Naive thymus-derived CD4-positive, alpha-beta T cell (primary cell): Measurements from ENCODE around the gene KDM4C. TPM values are rescaled to one million over a fixed set of nuclear protein-coding genes. Genes with fewer than 3 reads are reported as not detected.

ENCODE experiments used
- ATAC-seq: fragments of 150-1000 bp; cut with Tn5 transposase; 2 replicates; pipeline ENCODE4 v1.10.0; 2021; ENCODE audit warnings: mild to moderate bottlenecking, moderate library complexity
- CTCF ChIA-PET: fragments of 350-600 bp; sonication (Branson Sonifier 250); formaldehyde crosslinking; loops from one replicate; lab custom pipeline; 2021; ENCODE audit warnings: antibody characterized with exemption; lab: Charles Lee
- POLR2A ChIA-PET: fragments of 350-600 bp; sonication (Branson Sonifier 250); formaldehyde crosslinking; loops from one replicate; lab custom pipeline; 2021; ENCODE audit warnings: antibody characterized with exemption, inconsistent platforms; lab: Charles Lee
- DNase-seq, 9 donors: peaks; one replicate each; pipeline versions ENCODE4 v3.0.0 to v3.0.0-alpha.2; 2020 to 2022; ENCODE audit warnings: mixed read lengths in 1 of 9
- H3K27ac ChIP-seq: one replicate; pipeline ENCODE4 v1.7.0; 2013; ENCODE audit warnings: mild to moderate bottlenecking, low read depth, low read length, moderate library complexity
- H3K27me3 ChIP-seq, 2 donors: one replicate each; pipeline ENCODE4 v1.7.0; 2013; ENCODE audit warnings: low read length in 2 of 2, mild to moderate bottlenecking in 2 of 2, moderate library complexity in 2 of 2; ENCODE audit not compliant: control insufficient read depth in 2 of 2, insufficient read depth in 2 of 2
- H3K36me3 ChIP-seq, 3 experiments: 1 replicate in 2 of 3; 2 replicates in 1 of 3; pipeline ENCODE4 v1.7.0; 2013; ENCODE audit warnings: low read length in 3 of 3, mild to moderate bottlenecking in 3 of 3, moderate library complexity in 1 of 3; ENCODE audit not compliant: insufficient read depth in 3 of 3, control insufficient read depth in 2 of 3
- H3K4me1 ChIP-seq, 2 donors: one replicate each; pipeline ENCODE4 v1.7.0; 2013; ENCODE audit warnings: low read length in 2 of 2, mild to moderate bottlenecking in 2 of 2, moderate library complexity in 1 of 2; ENCODE audit not compliant: control insufficient read depth in 2 of 2, insufficient read depth in 2 of 2
- H3K4me3 ChIP-seq: 2 replicates; pipeline ENCODE4 v1.7.0; 2013; ENCODE audit warnings: mild to moderate bottlenecking, low read length
- H3K9me3 ChIP-seq, 3 experiments: 1 replicate in 2 of 3; 2 replicates in 1 of 3; pipeline ENCODE4 v1.7.0; 2013; ENCODE audit warnings: low read length in 3 of 3; ENCODE audit not compliant: control insufficient read depth in 2 of 3
- H3K27ac Mint-ChIP-seq, 9 donors: one replicate each; pipeline ENCODE4 v1.8.0; 2020 to 2022; ENCODE audit warnings: mixed read lengths in 9 of 9, mild to moderate bottlenecking in 8 of 9, moderate library complexity in 5 of 9, inconsistent platforms in 2 of 9
- H3K27me3 Mint-ChIP-seq, 5 donors: one replicate each; pipeline ENCODE4 v1.8.0; 2021 to 2022; ENCODE audit warnings: mixed read lengths in 5 of 5, mild to moderate bottlenecking in 1 of 5
- H3K36me3 Mint-ChIP-seq, 5 donors: one replicate each; pipeline ENCODE4 v1.8.0; 2020 to 2022; ENCODE audit warnings: mixed read lengths in 5 of 5, mild to moderate bottlenecking in 3 of 5, inconsistent platforms in 1 of 5
- H3K4me1 Mint-ChIP-seq, 7 donors: one replicate each; pipeline ENCODE4 v1.8.0; 2020 to 2022; ENCODE audit warnings: mixed read lengths in 7 of 7, mild to moderate bottlenecking in 3 of 7, inconsistent platforms in 1 of 7
- H3K4me3 Mint-ChIP-seq, 10 donors: one replicate each; pipeline ENCODE4 v1.8.0; 2020 to 2022; ENCODE audit warnings: mild to moderate bottlenecking in 10 of 10, mixed read lengths in 10 of 10, moderate library complexity in 6 of 10, inconsistent platforms in 2 of 10
- H3K9me3 Mint-ChIP-seq, 11 donors: one replicate each; pipeline ENCODE4 v1.8.0; 2020 to 2022; ENCODE audit warnings: mixed read lengths in 11 of 11, mild to moderate bottlenecking in 4 of 11, inconsistent platforms in 1 of 11, moderate library complexity in 1 of 11
- intact Hi-C, 2 donors: fragments of 100-400 bp; cut with micrococcal nuclease; formaldehyde crosslinking; loops; one replicate each; pipeline ENCODE4 v1.15.1; 2023
- polyA plus RNA-seq, 2 donors: library from polyadenylated mRNA; unstranded; fragments of 300-500 nt; fragmentation: Illumina TruSeq; gene quantifications; one replicate each; pipeline ENCODE4 v1.2.3, GENCODE V29; 2021
- total RNA-seq, 6 experiments: library from RNA in 5 of 6; stranded (reverse) in 5 of 6; gene quantifications; 1 replicate in 5 of 6; 2 replicates in 1 of 6; pipeline ENCODE4 v1.2.3 and lab custom pipeline; 2021 to 2026

The KDM4C gene
- total and polyA plus RNA-seq, 7 experiments from 2014 or later: 38.5 to 100 (median 91.3) TPM

DNA sequence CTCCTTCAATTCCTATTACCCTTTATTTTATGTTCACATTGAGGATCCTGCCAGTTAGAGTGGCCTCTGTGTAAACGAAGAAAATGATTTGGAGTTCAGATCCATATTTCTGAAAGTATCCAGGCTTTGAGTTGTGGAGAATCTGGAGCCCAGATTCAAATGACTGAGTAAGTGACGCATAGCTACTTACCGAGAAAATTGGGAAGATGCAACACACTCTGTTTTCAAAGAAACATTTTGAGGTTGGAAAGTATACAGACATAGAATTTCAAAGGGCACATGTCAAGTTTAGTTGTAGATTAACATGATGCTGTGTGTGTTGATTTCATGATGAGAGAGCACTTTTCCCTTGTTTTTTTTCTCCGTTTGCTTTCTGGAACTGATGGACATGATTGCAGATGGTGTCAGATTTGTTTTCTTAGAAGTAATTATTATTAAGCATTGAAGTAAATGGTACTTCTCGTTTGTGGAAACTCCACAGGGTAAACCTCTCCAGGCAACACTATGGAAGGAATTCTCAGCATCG is 148.1 kb downstream of the KDM4C start:
- Histone ChIP-seq H3K4me1 (no peaks in the 10 kb centered on the region), H3K27ac (no peak overlapping the region), H3K36me3 (no peaks in the 10 kb centered on the region), H3K27me3 (no peaks in the 10 kb centered on the region), H3K9me3 (no peaks in the 10 kb centered on the region), H3K4me3 (no peak overlapping the region)
- no peak overlapping the region for H3K4me3 Mint-ChIP-seq
- peak overlapping the region in 1 of 9 donors; percentile 45 for H3K27ac Mint-ChIP-seq
- ATAC-seq (no peak), DNase-seq (no peak)
- peaks cover 14 to 42% (median 24%) of the 10 kb centered on the region in 7 donors for H3K4me1 Mint-ChIP-seq
- peaks cover 0 to 2% (median 0%) of the 10 kb centered on the region in 11 donors for H3K9me3 Mint-ChIP-seq
- intact Hi-C loops: no loop called here
- ChIA-PET POLR2A (no interaction called here), CTCF (no interaction called here)
- peaks cover 0 to 28% (median 9%) of the 10 kb centered on the region in 5 donors for H3K36me3 Mint-ChIP-seq
- no peaks in the 10 kb centered on the region for H3K27me3 Mint-ChIP-seq

DNA sequence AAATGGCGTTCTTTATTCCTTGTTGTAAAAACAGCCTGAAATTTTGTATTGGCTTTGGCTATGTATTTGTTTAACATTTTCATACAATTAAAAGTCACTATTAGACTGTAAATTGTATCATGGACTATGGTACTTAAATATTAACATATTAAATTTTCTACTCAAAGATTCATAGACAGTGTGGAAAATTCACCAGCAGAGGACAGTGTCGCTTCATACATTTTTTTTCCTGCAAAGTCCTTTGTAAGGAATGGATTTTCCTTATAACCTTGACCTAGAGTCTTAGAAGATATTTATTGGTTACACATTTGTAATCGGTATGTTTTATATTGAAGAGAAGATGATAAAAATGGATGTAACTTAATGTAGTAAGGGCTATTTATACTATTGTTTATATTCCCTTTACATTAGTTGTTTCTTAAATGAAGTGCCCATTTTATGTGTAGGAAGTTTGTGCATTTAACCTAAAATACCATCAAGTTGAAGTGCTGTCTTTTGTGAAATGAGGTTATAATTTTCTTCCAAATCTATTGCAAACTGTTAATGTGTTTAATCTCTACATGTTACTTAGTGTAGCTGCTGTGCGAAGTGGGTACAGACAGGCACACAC is 150.1 kb downstream of the KDM4C start:
- peaks cover 0 to 2% (median 0%) of the 10 kb centered on the region in 11 donors for H3K9me3 Mint-ChIP-seq
- no peaks in the 10 kb centered on the region for H3K27me3 Mint-ChIP-seq
- Histone ChIP-seq H3K4me3 (no peak overlapping the region), H3K4me1 (no peaks in the 10 kb centered on the region), H3K27ac (no peak overlapping the region), H3K9me3 (no peaks in the 10 kb centered on the region), H3K36me3 (no peaks in the 10 kb centered on the region), H3K27me3 (no peaks in the 10 kb centered on the region)
- intact Hi-C loops: no loop called here
- peaks cover 0 to 15% (median 0%) of the 10 kb centered on the region in 5 donors for H3K36me3 Mint-ChIP-seq
- POLR2A ChIA-PET: no interaction called here
- peak overlapping the region in 2 of 9 donors; percentile 1 to 43 for H3K27ac Mint-ChIP-seq
- DNase-seq: no peak
- CTCF ChIA-PET: no interaction called here
- no peak overlapping the region for H3K4me3 Mint-ChIP-seq
- H3K4me1 Mint-ChIP-seq: peaks cover 6 to 42% (median 21%) of the 10 kb centered on the region in 7 donors
- ATAC-seq: no peak

DNA sequence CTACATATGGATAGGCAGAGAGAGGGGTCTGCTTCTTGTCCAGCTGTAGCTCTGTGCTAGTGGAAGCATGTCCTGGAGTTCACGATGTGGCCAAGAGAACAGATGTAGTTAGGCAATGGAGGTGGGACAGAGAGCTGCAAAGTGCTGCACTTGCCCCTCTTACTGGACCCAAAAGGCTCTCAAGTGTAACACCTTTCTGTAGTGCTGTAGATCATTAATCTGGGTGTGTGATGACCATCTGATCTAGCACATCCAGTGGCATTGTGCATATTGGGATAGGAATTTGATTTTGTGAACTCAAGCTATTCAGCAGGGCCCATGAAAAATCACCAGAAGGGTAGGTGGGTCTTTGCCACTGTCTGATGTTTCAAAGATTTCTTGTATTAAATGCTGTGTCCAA is 151.4 kb downstream of the KDM4C start:
- Histone ChIP-seq H3K4me1 (no peaks in the 10 kb centered on the region), H3K4me3 (no peak overlapping the region), H3K27ac (no peak overlapping the region), H3K36me3 (no peaks in the 10 kb centered on the region), H3K27me3 (no peaks in the 10 kb centered on the region), H3K9me3 (no peaks in the 10 kb centered on the region)
- ATAC-seq (no peak), DNase-seq (no peak)
- no peaks in the 10 kb centered on the region for H3K27me3 Mint-ChIP-seq
- H3K36me3 Mint-ChIP-seq: peaks cover 0 to 21% (median 2%) of the 10 kb centered on the region in 5 donors
- H3K4me1 Mint-ChIP-seq: peaks cover 6 to 48% (median 25%) of the 10 kb centered on the region in 7 donors
- H3K27ac Mint-ChIP-seq: peak overlapping the region in 1 of 9 donors; percentile 44
- ChIA-PET POLR2A (interaction anchor here (0.7 to 1.7 kb wide), 2 partner anchors 132 to 152 kb away, joined by 3 to 6 read pairs; partner anchors contain the start of gene KDM4C), CTCF (no interaction called here)
- H3K4me3 Mint-ChIP-seq: no peak overlapping the region
- intact Hi-C loops: no loop called here
- peaks cover 0 to 2% (median 0%) of the 10 kb centered on the region in 11 donors for H3K9me3 Mint-ChIP-seq

DNA sequence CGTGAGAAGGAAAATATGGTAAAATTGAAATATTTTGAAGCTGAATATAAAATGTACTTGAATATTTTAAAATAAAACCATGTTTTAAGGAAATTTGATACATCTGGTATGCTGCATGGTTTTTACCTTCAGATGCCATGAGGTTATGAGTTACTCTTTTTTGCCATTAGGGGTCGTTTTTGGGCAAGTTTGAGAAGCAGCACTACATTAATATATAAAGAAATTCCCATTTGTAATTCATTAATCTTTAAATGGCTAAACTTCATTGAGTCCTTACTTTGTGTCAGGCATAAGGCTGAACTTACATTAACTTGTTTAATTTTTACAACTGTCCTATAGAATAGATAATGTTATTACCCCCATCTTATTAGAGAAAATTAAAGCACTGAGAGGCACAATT is 152.3 kb downstream of the KDM4C start:
- POLR2A ChIA-PET: interaction anchor here (1.7 kb wide), 1 partner anchor 153 kb away, joined by 6 read pairs; the partner anchor contains the start of gene KDM4C
- Histone ChIP-seq H3K27me3 (no peaks in the 10 kb centered on the region), H3K27ac (no peak overlapping the region), H3K36me3 (no peaks in the 10 kb centered on the region), H3K4me3 (no peak overlapping the region), H3K9me3 (no peaks in the 10 kb centered on the region), H3K4me1 (no peaks in the 10 kb centered on the region)
- CTCF ChIA-PET: no interaction called here
- DNase-seq (no peak), ATAC-seq (no peak)
- H3K4me3 Mint-ChIP-seq: no peak overlapping the region
- H3K36me3 Mint-ChIP-seq: peaks cover 0 to 16% (median 0%) of the 10 kb centered on the region in 5 donors
- H3K27ac Mint-ChIP-seq: no peak overlapping the region
- peaks cover 0 to 2% (median 0%) of the 10 kb centered on the region in 11 donors for H3K9me3 Mint-ChIP-seq
- intact Hi-C loops: loop anchor here in 1 of 2 donors (10.0 kb wide), 1 partner anchor 625 kb away; no protein-coding TSS in a partner anchor
- no peaks in the 10 kb centered on the region for H3K27me3 Mint-ChIP-seq
- peaks cover 6 to 52% (median 30%) of the 10 kb centered on the region in 7 donors for H3K4me1 Mint-ChIP-seq

DNA sequence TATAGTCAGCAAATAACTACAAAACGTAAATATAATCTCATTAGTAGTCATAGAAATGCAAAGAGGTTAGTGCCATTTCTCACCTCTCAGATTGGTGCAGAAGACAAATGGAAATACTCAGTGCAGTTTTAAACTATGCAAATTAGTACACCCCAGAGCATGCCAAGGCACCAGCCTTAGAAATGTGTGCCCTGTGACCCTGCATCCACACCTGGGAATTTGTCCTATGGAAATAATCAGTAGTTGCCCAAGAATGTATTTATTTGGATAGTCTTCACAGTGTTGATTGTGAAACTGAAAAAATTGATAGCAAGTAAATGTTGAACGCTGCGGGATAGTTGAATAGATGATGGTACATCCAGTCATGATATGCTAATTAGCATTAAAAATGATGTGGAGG is 152.7 kb downstream of the KDM4C start:
- Histone ChIP-seq H3K9me3 (no peaks in the 10 kb centered on the region), H3K27me3 (no peaks in the 10 kb centered on the region), H3K27ac (no peak overlapping the region), H3K36me3 (no peaks in the 10 kb centered on the region), H3K4me3 (no peak overlapping the region), H3K4me1 (no peaks in the 10 kb centered on the region)
- DNase-seq (no peak), ATAC-seq (no peak)
- ChIA-PET POLR2A (no interaction called here), CTCF (no interaction called here)
- Mint-ChIP-seq H3K9me3 (peaks cover 0 to 2% (median 0%) of the 10 kb centered on the region in 11 donors), H3K27me3 (no peaks in the 10 kb centered on the region), H3K4me1 (peaks cover 6 to 52% (median 33%) of the 10 kb centered on the region in 7 donors), H3K4me3 (no peak overlapping the region), H3K27ac (peak overlapping the region in 1 of 9 donors; percentile 3), H3K36me3 (peaks cover 0 to 20% (median 0%) of the 10 kb centered on the region in 5 donors)
- intact Hi-C loops: loop anchor here in 1 of 2 donors (10.0 kb wide), 1 partner anchor 624 kb away; no protein-coding TSS in a partner anchor

DNA sequence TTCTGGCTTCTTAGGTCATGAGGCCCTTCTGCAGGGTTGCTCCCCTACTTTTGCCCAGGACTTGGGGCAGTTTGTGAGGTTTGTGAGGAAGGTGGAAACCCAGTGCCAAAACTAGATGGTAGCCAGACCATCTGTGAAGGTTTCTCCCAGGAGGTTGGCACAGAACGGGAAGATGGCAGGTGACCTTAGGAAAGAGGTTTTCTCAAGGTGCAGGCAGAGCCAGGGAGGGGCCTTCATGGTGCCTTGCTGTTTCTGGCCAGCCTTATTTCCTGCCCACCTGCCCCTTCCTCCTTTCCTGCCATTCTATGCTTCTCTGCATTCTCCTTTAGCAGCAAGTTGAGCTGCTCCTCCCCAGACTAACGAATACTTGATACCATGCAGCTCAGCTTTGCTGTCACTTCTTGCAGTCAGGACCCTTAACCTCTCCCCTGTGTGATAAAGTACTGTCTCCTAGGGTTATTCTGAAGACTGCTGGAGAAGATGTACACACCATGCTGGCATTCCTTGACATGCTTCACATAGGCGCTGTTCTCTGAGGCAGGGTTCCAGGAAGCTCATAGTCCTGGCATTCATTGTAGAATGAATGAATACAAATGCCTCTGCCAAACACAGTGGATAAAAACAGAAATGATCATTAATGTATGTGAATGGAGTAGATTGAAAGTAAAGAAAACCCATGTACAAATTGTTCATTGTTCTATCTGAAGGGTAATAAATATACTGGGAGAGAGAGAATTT is 154.3 kb downstream of the KDM4C start:
- Mint-ChIP-seq H3K27ac (peak overlapping the region in 1 of 9 donors; percentile 78), H3K4me3 (no peak overlapping the region), H3K36me3 (peaks cover 4 to 33% (median 10%) of the 10 kb centered on the region in 5 donors), H3K4me1 (peaks cover 6 to 61% (median 34%) of the 10 kb centered on the region in 7 donors), H3K27me3 (no peaks in the 10 kb centered on the region), H3K9me3 (peaks cover 0 to 5% (median 0%) of the 10 kb centered on the region in 11 donors)
- Histone ChIP-seq H3K27ac (no peak overlapping the region), H3K9me3 (no peaks in the 10 kb centered on the region), H3K4me3 (no peak overlapping the region), H3K27me3 (no peaks in the 10 kb centered on the region), H3K36me3 (no peaks in the 10 kb centered on the region), H3K4me1 (no peaks in the 10 kb centered on the region)
- DNase-seq (no peak), ATAC-seq (no peak)
- intact Hi-C loops: loop anchor here in 1 of 2 donors (10.0 kb wide), 1 partner anchor 623 kb away; no protein-coding TSS in a partner anchor
- CTCF ChIA-PET: no interaction called here
- POLR2A ChIA-PET: no interaction called here
